NCI-H146 treated with DMSO at 0.1 percent for 48 hours (cell line): ENCODE results near the gene SLC15A1.
"Not testable (repeated sequence)": the region's sequence is repeated elsewhere in the genome, so short reads cannot be mapped to it uniquely, and the experiment has no call there.

Experiments
- DNase-seq: peaks from one replicate; lab custom pipeline; 2025; ENCODE audit not compliant: unreplicated experiment; lab: John Stamatoyannopoulos, UW

SLC15A1 gene

GRCh38 chr13:98664924-98665637 lies 87.4 kb downstream of the SLC15A1 start:
- no peak for DNase-seq

GRCh38 chr13:98664510-98664909 lies 88.0 kb downstream of the SLC15A1 start:
- no peak for DNase-seq

GRCh38 chr13:98664047-98664446 lies 88.4 kb downstream of the SLC15A1 start:
- DNase-seq, result no peak

- DNase-seq, result no peak
Observed at GRCh38 chr13:98658131-98658530, 94.3 kb downstream of the SLC15A1 start.

- no peak for DNase-seq
Observed at GRCh38 chr13:98657506-98658085, 94.9 kb downstream of the SLC15A1 start.

- no peak for DNase-seq
Observed at GRCh38 chr13:98656223-98656622, 96.2 kb downstream of the SLC15A1 start.

GRCh38 chr13:98653463-98653985 lies 98.9 kb downstream of the SLC15A1 start:
- peak; percentile 79 for DNase-seq

GRCh38 chr13:98652721-98653462 lies 99.6 kb downstream of the SLC15A1 start:
- no peak for DNase-seq

GRCh38 chr13:98652276-98652675 lies 100.2 kb downstream of the SLC15A1 start:
- no peak for DNase-seq

GRCh38 chr13:98651744-98652143 lies 100.7 kb downstream of the SLC15A1 start:
- no peak for DNase-seq

- no peak for DNase-seq
Observed at GRCh38 chr13:98650396-98651107, 101.9 kb downstream of the SLC15A1 start.

GRCh38 chr13:98649861-98650260 lies 102.6 kb downstream of the SLC15A1 start:
- DNase-seq, result no peak

GRCh38 chr13:98648686-98649085 lies 103.8 kb downstream of the SLC15A1 start:
- no peak for DNase-seq

GRCh38 chr13:98648141-98648540 lies 104.3 kb downstream of the SLC15A1 start:
- no peak for DNase-seq

- DNase-seq, result no peak
Observed at GRCh38 chr13:98647121-98647520, 105.4 kb downstream of the SLC15A1 start.

- no peak for DNase-seq
Observed at GRCh38 chr13:98643479-98643878, 109.0 kb downstream of the SLC15A1 start.

GRCh38 chr13:98641075-98641474 lies 111.4 kb downstream of the SLC15A1 start:
- DNase-seq, result no peak

- not testable (repeated sequence) for DNase-seq
Observed at GRCh38 chr13:98639785-98640184, 112.7 kb downstream of the SLC15A1 start.

- not testable (repeated sequence) for DNase-seq
Observed at GRCh38 chr13:98638352-98638751, 114.1 kb downstream of the SLC15A1 start.
